Lung (tissue), 12 donors: ENCODE measurements around the gene STK24. TPM values are rescaled to one million over a fixed set of nuclear protein-coding genes. Genes with fewer than 3 reads are reported as not detected.

Experiments
- ATAC-seq: fragments of 200-7000 bp; cut with Tn5 transposase; one replicate; pipeline ENCODE4 v1.9.1; 2020; ENCODE audit warnings: moderate number of reproducible peaks; ENCODE audit not compliant: insufficient read depth, low FRiP score
- DNase-seq, 3 donors: peaks; one replicate each; pipeline ENCODE4 v3.0.0-alpha.2; 2013 to 2017
- H3K27ac ChIP-seq, 2 donors: one replicate each; pipeline ENCODE4 v1.5.1; 2013; ENCODE audit warnings: mild to moderate bottlenecking in 2 of 2, moderate library complexity in 2 of 2, control low read depth in 1 of 2, inconsistent platforms in 1 of 2, low read depth in 1 of 2, low read length in 1 of 2
- H3K27me3 ChIP-seq, 3 donors: one replicate each; pipeline ENCODE4 v1.5.1; 2013; ENCODE audit warnings: low read length in 2 of 3; ENCODE audit not compliant: control insufficient read depth in 3 of 3, insufficient read depth in 3 of 3
- H3K36me3 ChIP-seq, 4 donors: one replicate each; pipeline ENCODE4 v1.5.1; 2013; ENCODE audit warnings: low read length in 4 of 4, mild to moderate bottlenecking in 1 of 4, moderate library complexity in 1 of 4; ENCODE audit not compliant: control insufficient read depth in 4 of 4, insufficient read depth in 4 of 4
- H3K4me1 ChIP-seq, 5 donors: one replicate each; pipeline ENCODE4 v1.5.1; 2013; ENCODE audit warnings: low read length in 5 of 5, mild to moderate bottlenecking in 2 of 5, moderate library complexity in 1 of 5; ENCODE audit not compliant: control insufficient read depth in 5 of 5, insufficient read depth in 5 of 5
- H3K4me3 ChIP-seq: one replicate; pipeline ENCODE4 v1.5.1; 2013; ENCODE audit warnings: mild to moderate bottlenecking, control low read depth, moderate library complexity
- H3K9ac ChIP-seq, 2 donors: one replicate each; pipeline ENCODE4 v1.5.1; 2013; ENCODE audit warnings: low read length in 2 of 2, control low read depth in 1 of 2; ENCODE audit not compliant: insufficient read depth in 1 of 2
- H3K9me3 ChIP-seq, 4 donors: one replicate each; pipeline ENCODE4 v1.5.1; 2013; ENCODE audit warnings: low read length in 3 of 4, mild to moderate bottlenecking in 1 of 4, moderate library complexity in 1 of 4; ENCODE audit not compliant: control insufficient read depth in 4 of 4, insufficient read depth in 3 of 4
- WGBS, 2 donors: extraction: QIAGEN DNeasy Blood & Tissue Kit; methylation state at CpG; one replicate each; pipeline ENCODE4 v1.1.7; 2013; 5-methylcytosine and 5-hydroxymethylcytosine counted together
- polyA plus RNA-seq, 2 donors: library from polyadenylated mRNA; stranded (reverse); fragments of 200-250 nt; gene quantifications; one replicate each; pipeline ENCODE4 v1.2.1, GENCODE V29; 2013
- total RNA-seq, 2 donors: library from RNA; depleted of rRNA in 1 of 2; stranded (reverse); fragments of >200 nt in 1 of 2; gene quantifications; one replicate each; pipeline ENCODE4 v1.2.1, GENCODE V29; 2014 to 2021
- TF ChIP-seq, protein P1 (sequence below): IDR thresholded peaks from 2 replicates; pipeline ENCODE4 v1.5.1; 2012; ENCODE audit warnings: mild to moderate bottlenecking; ENCODE audit errors: control extremely low read depth, extremely low read depth
- donor health status: control.
- donor health status: control.
- donor health status: Bipolar disorder and iron deficiency.
- donor health status: healthy.
- donor health status: DM: yes; HTN: yes; CAD: no.

The STK24 gene
- total and polyA plus RNA-seq, 4 donors = 38.0 to 102 (median 64.5) TPM

DNA sequence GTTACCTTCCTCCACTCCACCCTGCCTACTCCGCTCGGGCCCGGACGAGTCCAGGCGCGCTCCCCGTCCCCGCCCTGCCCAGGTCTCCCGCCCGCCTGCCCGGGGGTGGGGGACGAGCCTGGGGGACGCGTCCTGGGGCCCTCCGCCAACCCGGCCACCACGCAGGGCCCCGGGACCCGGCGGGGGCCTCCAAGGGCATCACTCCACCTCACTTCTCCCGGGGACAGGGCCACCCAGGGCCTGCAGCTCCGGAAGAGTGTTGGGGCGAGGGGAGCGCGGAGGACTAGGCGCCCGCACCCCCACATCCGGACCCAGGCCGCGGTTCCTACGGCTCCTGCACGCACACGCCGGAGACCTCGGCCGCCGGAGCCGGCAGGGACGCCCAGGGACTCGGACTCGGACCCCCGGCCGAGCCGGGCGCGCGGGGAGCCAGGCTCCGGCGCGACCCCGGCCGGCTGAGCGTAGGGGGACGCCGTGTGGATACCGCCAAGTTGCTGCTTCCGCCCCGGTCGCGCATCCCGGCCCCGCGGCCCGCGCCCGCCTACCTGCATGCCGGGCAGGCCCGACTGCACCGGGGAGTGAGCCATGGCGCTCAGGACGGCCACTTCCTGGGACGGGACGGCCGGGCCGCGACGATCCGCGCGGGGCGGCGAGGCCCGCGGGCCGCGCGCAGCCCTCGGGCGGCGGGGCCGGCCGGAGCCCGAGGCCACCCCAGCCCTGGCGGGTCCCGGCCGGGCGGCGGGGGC, 534 bp downstream of the STK24 start:
- Histone ChIP-seq H3K36me3 (no peaks in the 10 kb centered on the region), H3K4me3 (peak overlapping the region; percentile 94), H3K9me3 (no peaks in the 10 kb centered on the region), H3K4me1 (peaks cover 9 to 49% (median 23%) of the 10 kb centered on the region in 5 donors), H3K27ac (peak overlapping the region; percentile 98 to 100), H3K27me3 (no peaks in the 10 kb centered on the region), H3K9ac (peak overlapping the region; percentile 66 to 95)
- WGBS, 2 donors = 0% methylated on average over 56 to 98 of the region's 98 CpGs
- TF ChIP-seq, protein P1, sequence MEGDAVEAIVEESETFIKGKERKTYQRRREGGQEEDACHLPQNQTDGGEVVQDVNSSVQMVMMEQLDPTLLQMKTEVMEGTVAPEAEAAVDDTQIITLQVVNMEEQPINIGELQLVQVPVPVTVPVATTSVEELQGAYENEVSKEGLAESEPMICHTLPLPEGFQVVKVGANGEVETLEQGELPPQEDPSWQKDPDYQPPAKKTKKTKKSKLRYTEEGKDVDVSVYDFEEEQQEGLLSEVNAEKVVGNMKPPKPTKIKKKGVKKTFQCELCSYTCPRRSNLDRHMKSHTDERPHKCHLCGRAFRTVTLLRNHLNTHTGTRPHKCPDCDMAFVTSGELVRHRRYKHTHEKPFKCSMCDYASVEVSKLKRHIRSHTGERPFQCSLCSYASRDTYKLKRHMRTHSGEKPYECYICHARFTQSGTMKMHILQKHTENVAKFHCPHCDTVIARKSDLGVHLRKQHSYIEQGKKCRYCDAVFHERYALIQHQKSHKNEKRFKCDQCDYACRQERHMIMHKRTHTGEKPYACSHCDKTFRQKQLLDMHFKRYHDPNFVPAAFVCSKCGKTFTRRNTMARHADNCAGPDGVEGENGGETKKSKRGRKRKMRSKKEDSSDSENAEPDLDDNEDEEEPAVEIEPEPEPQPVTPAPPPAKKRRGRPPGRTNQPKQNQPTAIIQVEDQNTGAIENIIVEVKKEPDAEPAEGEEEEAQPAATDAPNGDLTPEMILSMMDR = no peak
- ATAC-seq = no peak
- DNase-seq = peak; percentile 60 to 65 (median 63)

DNA sequence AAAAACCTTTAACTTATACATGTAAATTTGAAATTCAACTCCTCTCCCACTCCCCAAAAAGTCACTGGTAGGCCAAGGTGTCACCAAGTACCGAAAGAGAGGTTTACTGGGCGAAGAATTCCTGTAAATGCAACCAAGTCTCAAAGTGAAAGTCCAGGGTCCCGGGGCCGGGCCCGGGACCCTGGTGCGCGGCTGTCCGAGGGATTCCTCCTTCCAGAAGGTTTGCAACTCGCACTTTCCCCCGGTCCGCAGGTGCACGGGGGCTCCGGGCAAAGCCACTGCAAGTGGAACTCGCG, 1.1 kb downstream of the STK24 start:
- peaks cover 13 to 52% (median 23%) of the 10 kb centered on the region in 5 donors for H3K4me1 ChIP-seq

DNA sequence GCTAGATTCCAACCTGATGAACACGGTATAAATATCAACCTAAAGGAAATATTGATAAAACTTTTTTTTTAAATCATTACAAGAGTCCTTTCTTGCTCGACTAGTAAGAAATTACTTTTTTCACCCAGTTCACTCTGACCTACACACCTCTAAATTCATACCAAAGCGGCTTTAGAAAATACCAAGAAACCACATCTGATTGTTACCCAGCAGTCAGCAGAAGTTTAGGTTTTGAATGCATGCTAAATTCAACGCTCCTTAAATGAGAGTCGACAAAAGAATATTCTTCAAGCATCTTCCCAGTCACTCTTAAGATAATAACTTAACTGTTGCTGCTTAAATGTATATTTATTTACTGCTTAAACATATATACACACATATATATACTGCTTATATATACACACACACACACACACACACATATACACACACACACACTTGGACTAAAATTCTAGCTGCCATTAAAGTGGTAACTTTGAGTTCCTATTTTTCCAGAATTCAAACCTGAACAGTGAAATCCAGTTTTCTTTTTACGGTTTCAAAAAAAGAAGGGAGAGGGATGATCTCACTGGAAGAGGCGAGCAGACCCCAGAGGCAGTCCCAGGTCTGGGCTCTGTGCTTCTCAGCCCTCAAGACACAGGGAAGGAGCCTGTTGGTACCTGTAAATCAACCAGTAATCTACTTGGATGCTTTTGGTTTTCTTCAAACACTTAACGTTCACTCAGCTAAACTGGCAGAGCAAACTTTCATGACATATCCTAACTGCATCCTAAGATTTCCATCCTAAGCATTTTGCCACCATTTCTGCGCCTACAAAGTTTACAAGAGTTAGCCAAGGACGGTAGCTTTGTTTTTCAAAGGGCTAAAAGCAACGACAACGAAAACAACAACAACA, 1.7 kb downstream of the STK24 start:
- 31 to 40% methylated on average over 12 of the region's 12 CpGs for WGBS, 2 donors
- TF ChIP-seq, protein P1 = no peak
- no peaks in the 10 kb centered on the region for H3K9me3 ChIP-seq
- H3K4me1 ChIP-seq = peaks cover 13 to 54% (median 23%) of the 10 kb centered on the region in 5 donors
- DNase-seq = no peak
- no peaks in the 10 kb centered on the region for H3K36me3 ChIP-seq
- H3K27ac ChIP-seq = peak overlapping the region; percentile 98 to 100
- H3K9ac ChIP-seq = peak overlapping the region; percentile 66 to 95
- no peaks in the 10 kb centered on the region for H3K27me3 ChIP-seq
- no peak for ATAC-seq
- peak overlapping the region; percentile 94 for H3K4me3 ChIP-seq

More for the DNA sequence above, 1.1 kb downstream of the STK24 start:
- peak in 1 of 3 donors; percentile 66 for DNase-seq
- peak overlapping the region; percentile 94 for H3K4me3 ChIP-seq
- no peaks in the 10 kb centered on the region for H3K27me3 ChIP-seq
- peak overlapping the region; percentile 66 to 95 for H3K9ac ChIP-seq
- WGBS, 2 donors = 0 to 1% methylated on average over 15 of the region's 15 CpGs
- H3K9me3 ChIP-seq = no peaks in the 10 kb centered on the region
- TF ChIP-seq, protein P1 = no peak
- no peaks in the 10 kb centered on the region for H3K36me3 ChIP-seq
- no peak for ATAC-seq
- H3K27ac ChIP-seq = peak overlapping the region; percentile 98 to 100
